HG03571 (cell line): Measurements from ENCODE around the gene STYXL2.

Experiments
- ATAC-seq: cut with Tn5 transposase; IDR thresholded peaks from one replicate; pipeline ENCODE4 v1.9.1; 2021; ENCODE audit not compliant: unreplicated experiment

Gene STYXL2

GRCh38 chr1:167132301-167133010, 38.6 kb downstream of the STYXL2 start:
- ATAC-seq = no peak

GRCh38 chr1:167135281-167135840, 41.5 kb downstream of the STYXL2 start:
- no peak for ATAC-seq

GRCh38 chr1:167136191-167136614, 42.3 kb downstream of the STYXL2 start:
- no peak for ATAC-seq

- ATAC-seq = no peak
Measured at GRCh38 chr1:167136806-167137205, 42.9 kb downstream of the STYXL2 start.

- no peak for ATAC-seq
Measured at GRCh38 chr1:167137332-167137781, 43.5 kb downstream of the STYXL2 start.

GRCh38 chr1:167137793-167138510, 44.1 kb downstream of the STYXL2 start:
- no peak for ATAC-seq

- ATAC-seq = no peak
Measured at GRCh38 chr1:167138703-167139102, 44.8 kb downstream of the STYXL2 start.

- ATAC-seq = no peak
Measured at GRCh38 chr1:167141963-167142362, 48.1 kb downstream of the STYXL2 start.
